ENCODE results near the gene NFE2L1. TPM values are rescaled to one million over a fixed set of nuclear protein-coding genes. Genes with fewer than 3 reads are reported as not detected.
A peak's percentile ranks its signal among the peaks of the same experiment; 100 is the strongest.
"Not testable (repeated sequence)": the region's sequence is repeated elsewhere in the genome, so short reads cannot be mapped to it uniquely, and the experiment has no call there.

The NFE2L1 gene
- total and polyA plus RNA-seq, 4 donors = 87.4 to 148 (median 117) TPM

DNA sequence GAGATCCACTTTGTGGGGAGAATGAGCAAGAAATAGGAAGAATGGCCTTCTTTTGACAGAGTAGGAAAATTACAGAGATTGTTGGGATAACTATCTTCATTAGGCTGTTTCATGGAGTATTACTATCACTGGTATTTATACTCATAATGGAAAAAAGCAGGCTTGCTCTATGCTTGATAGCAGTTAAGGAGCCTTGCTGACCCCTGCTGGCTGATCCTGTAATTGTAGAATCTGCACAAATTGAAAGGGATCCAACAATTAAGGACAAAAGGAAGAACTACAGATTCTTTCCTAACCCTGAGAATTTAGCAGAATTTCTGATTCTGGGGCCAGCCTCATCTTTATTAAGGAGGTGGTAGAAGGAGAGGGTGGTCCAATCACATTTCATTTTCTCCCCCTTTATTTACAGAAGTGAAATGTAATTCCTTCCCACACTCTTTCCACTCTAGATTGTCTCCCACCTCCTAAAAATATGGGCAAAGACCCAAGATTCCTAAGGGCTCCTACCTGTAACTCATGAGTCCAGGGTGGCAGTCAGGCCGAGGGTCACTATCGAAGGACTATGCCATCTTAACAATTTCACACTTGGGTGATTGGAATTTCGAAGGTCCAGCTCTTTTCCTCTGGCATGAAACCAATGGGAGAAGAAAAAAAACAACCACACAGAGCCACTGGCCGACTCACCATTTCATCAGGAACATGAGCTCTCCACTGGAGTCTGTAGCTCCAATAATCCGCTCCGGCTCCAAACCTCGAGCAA is 26.3 kb downstream of the NFE2L1 start:
- Histone ChIP-seq H3K9me3 (ENCODE audit: control insufficient read depth, insufficient read depth, low read length) (no peaks in the 10 kb centered on the region), H3K27ac (ENCODE audit: low read depth, low read length) (peak overlapping the region; percentile 58), H3K4me1 (ENCODE audit: control insufficient read depth, insufficient read depth, low read length) (no peaks in the 10 kb centered on the region), H3K27me3 (ENCODE audit: control insufficient read depth, insufficient read depth, low read length) (no peaks in the 10 kb centered on the region), H3K36me3 (ENCODE audit: control insufficient read depth, insufficient read depth, low read length) (peaks cover 36% of the 10 kb centered on the region), H3K4me3 (ENCODE audit: low read depth, low read length) (no peak overlapping the region)
- 60% methylated on average over 1 of the region's 7 CpGs for WGBS (ENCODE audit: insufficient coverage)
- DNase-seq (ENCODE audit: low read depth in 4 of 6, low spot score in 6 of 6) = peak in 5 of 6 donors; percentile 62 to 94 (median 75)

DNA sequence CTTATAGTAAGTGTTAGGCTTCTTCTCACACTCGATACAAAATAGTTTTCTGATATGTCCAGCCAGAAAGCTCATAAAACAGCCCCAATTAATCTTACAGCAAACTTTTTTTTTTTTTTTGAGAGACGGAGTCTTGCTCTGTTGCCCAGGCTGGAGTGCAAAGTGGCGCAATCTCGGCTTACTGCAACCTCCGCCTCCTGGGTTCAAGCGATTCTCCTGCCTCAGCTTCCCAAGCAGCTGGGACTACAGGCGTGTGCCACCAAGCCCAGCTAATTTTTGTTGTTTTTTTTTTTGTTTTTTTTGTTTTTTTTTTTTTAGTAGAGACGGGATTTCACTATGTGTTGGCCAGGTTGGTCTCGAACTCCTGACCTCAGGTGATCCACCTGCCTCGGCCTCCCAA is 29.0 kb downstream of the NFE2L1 start:
- not testable (repeated sequence) for H3K27ac ChIP-seq (ENCODE audit: low read depth, low read length); DNase-seq (ENCODE audit: low read depth in 4 of 6, low spot score in 6 of 6); H3K9me3 ChIP-seq (ENCODE audit: control insufficient read depth, insufficient read depth, low read length); H3K27me3 ChIP-seq (ENCODE audit: control insufficient read depth, insufficient read depth, low read length); H3K4me1 ChIP-seq (ENCODE audit: control insufficient read depth, insufficient read depth, low read length); H3K4me3 ChIP-seq (ENCODE audit: low read depth, low read length)
- WGBS (ENCODE audit: insufficient coverage) = 93% methylated on average over 3 of the region's 10 CpGs
- peaks cover 29% of the 10 kb centered on the region for H3K36me3 ChIP-seq (ENCODE audit: control insufficient read depth, insufficient read depth, low read length)

DNA sequence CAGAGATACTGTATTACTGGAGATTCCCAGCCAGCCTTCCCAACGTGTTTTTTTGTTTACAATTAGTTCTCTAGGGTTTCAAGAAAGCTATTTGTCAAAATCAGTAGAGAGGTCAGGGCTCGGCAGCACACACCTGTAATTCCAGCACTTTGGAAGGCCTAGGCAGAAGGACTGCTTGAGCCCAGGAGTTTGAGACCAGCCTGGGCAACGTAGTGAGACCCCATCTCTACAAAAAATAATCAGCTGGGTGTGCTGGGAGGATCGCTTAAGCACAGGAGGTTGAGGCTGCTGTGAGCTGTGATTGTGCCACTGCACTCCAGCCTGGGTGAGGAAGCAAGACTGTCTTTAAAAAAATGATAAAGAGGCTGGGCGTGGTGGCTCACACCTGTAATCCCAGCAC is 33.7 kb downstream of the NFE2L1 start:
- WGBS (ENCODE audit: insufficient coverage) = 83% methylated on average over 4 of the region's 5 CpGs
- Histone ChIP-seq H3K36me3 (ENCODE audit: control insufficient read depth, insufficient read depth, low read length) (peaks cover 3% of the 10 kb centered on the region), H3K27ac (ENCODE audit: low read depth, low read length) (no peak overlapping the region), H3K9me3 (ENCODE audit: control insufficient read depth, insufficient read depth, low read length) (no peaks in the 10 kb centered on the region), H3K4me1 (ENCODE audit: control insufficient read depth, insufficient read depth, low read length) (peaks cover 5% of the 10 kb centered on the region), H3K27me3 (ENCODE audit: control insufficient read depth, insufficient read depth, low read length) (no peaks in the 10 kb centered on the region), H3K4me3 (ENCODE audit: low read depth, low read length) (no peak overlapping the region)
- DNase-seq (ENCODE audit: low read depth in 4 of 6, low spot score in 6 of 6) = no peak

DNA sequence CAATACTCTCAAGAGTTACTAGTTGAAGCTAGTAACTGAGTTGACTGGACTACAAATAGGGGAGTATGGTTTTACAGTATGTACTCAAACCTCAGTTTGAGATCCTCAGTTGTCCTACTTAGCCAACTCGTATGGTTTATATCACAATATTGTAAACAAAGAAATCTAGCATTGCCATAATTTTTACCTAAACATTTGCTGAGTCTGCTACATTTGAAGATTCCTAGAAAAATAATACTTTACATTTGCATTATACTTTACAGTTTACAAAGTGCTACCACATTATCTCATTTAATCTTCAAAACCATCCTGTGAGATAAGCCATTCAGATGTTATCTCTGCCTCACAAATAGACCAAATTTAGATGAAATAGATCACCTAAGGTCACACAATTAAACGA is 36.8 kb downstream of the NFE2L1 start:
- Histone ChIP-seq H3K9me3 (ENCODE audit: control insufficient read depth, insufficient read depth, low read length) (no peaks in the 10 kb centered on the region), H3K4me3 (ENCODE audit: low read depth, low read length) (no peak overlapping the region), H3K36me3 (ENCODE audit: control insufficient read depth, insufficient read depth, low read length) (peaks cover 3% of the 10 kb centered on the region), H3K27me3 (ENCODE audit: control insufficient read depth, insufficient read depth, low read length) (no peaks in the 10 kb centered on the region), H3K4me1 (ENCODE audit: control insufficient read depth, insufficient read depth, low read length) (peaks cover 5% of the 10 kb centered on the region), H3K27ac (ENCODE audit: low read depth, low read length) (no peak overlapping the region)
- DNase-seq (ENCODE audit: low read depth in 4 of 6, low spot score in 6 of 6) = no peak
- WGBS (ENCODE audit: insufficient coverage) = no CpG with 5 or more reads among the region's 2 CpGs

DNA sequence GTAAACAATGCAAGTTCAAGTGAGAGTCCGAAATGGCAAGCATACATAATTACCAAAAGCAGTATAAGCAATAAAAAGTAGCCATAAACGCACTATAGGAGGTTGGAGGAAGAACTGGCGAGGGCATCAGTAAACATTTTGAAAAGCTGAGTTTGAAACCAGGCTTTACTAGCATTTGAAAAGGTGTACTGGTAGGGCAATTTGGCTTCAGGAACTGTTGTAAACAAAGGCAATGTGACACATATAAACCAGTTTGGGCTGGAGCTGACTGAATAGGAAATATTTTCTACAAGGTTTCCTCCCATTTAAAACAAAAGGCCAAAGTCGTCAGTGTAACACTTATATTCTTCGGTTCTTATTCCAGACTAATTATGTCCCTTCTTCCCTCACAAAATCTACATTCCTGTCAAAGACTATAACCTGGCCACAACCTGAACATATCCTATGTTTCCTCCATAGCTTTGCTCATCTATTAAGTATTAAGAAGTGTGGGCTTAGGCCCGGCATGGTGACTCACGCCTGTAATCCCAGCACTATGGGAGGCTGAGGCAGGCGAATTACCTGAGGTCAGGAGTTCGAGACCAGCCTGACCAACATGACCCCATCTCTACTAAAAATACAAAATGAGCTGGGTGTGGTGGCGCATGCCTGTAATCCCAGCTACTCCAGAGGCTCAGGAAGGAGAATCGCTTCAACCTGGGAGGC is 45.3 kb downstream of the NFE2L1 start:
- Histone ChIP-seq H3K9me3 (ENCODE audit: control insufficient read depth, insufficient read depth, low read length) (no peaks in the 10 kb centered on the region), H3K36me3 (ENCODE audit: control insufficient read depth, insufficient read depth, low read length) (peaks cover 33% of the 10 kb centered on the region), H3K27me3 (ENCODE audit: control insufficient read depth, insufficient read depth, low read length) (no peaks in the 10 kb centered on the region), H3K4me1 (ENCODE audit: control insufficient read depth, insufficient read depth, low read length) (no peaks in the 10 kb centered on the region), H3K4me3 (ENCODE audit: low read depth, low read length) (no peak overlapping the region), H3K27ac (ENCODE audit: low read depth, low read length) (no peak overlapping the region)
- no peak for DNase-seq (ENCODE audit: low read depth in 4 of 6, low spot score in 6 of 6)
- 83% methylated on average over 7 of the region's 11 CpGs for WGBS (ENCODE audit: insufficient coverage)

DNA sequence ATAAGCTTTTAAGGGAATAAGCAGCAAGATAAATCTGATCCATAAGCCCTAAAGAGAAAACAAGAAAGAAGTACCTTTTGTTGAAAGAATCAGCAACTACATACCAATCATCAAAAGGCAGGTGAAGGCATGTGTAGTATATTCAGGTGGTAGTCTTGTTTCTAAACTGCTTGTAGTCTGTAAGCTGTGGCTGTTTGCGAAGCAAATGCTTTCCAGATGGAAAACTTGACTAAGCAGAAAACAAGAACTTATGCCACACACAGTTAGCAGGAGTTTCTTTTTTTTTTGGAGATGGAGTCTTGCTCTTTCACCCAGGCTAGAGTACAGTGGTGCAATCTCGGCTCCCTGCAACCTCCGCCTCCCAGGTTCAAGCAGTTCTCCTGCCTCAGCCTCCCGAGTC is 47.5 kb downstream of the NFE2L1 start:
- Histone ChIP-seq H3K27me3 (ENCODE audit: control insufficient read depth, insufficient read depth, low read length) (no peaks in the 10 kb centered on the region), H3K4me1 (ENCODE audit: control insufficient read depth, insufficient read depth, low read length) (peaks cover 8% of the 10 kb centered on the region), H3K27ac (ENCODE audit: low read depth, low read length) (no peak overlapping the region), H3K36me3 (ENCODE audit: control insufficient read depth, insufficient read depth, low read length) (peaks cover 30% of the 10 kb centered on the region), H3K9me3 (ENCODE audit: control insufficient read depth, insufficient read depth, low read length) (no peaks in the 10 kb centered on the region), H3K4me3 (ENCODE audit: low read depth, low read length) (no peak overlapping the region)
- no peak for DNase-seq (ENCODE audit: low read depth in 4 of 6, low spot score in 6 of 6)
- WGBS (ENCODE audit: insufficient coverage) = no CpG with 5 or more reads among the region's 4 CpGs

DNA sequence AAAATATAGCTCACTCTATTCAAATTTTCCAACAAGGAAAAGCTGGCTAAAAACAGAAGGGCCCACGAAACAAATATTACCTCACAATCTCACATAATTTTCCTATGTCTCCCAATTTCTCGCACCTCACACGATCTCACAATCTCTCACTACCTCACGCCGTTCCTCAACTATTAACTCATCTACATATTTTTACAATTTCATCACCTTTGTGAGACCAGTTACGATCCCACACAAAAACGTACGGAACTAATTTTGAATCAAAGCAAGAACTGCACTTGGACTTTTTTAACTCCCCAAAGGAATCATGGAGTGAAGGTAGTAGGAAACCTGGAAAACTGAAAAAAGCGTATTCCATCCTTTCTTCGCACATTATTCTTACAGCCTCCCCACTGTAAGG is 52.0 kb downstream of the NFE2L1 start:
- H3K27me3 ChIP-seq (ENCODE audit: control insufficient read depth, insufficient read depth, low read length) = no peaks in the 10 kb centered on the region
- peak overlapping the region; percentile 93 for H3K27ac ChIP-seq (ENCODE audit: low read depth, low read length)
- peak overlapping the region; percentile 80 for H3K4me3 ChIP-seq (ENCODE audit: low read depth, low read length)
- peaks cover 14% of the 10 kb centered on the region for H3K4me1 ChIP-seq (ENCODE audit: control insufficient read depth, insufficient read depth, low read length)
- no peaks in the 10 kb centered on the region for H3K9me3 ChIP-seq (ENCODE audit: control insufficient read depth, insufficient read depth, low read length)
- 26% methylated on average over 5 of the region's 10 CpGs for WGBS (ENCODE audit: insufficient coverage)
- DNase-seq (ENCODE audit: low read depth in 4 of 6, low spot score in 6 of 6) = no peak
- peaks cover 14% of the 10 kb centered on the region for H3K36me3 ChIP-seq (ENCODE audit: control insufficient read depth, insufficient read depth, low read length)

DNA sequence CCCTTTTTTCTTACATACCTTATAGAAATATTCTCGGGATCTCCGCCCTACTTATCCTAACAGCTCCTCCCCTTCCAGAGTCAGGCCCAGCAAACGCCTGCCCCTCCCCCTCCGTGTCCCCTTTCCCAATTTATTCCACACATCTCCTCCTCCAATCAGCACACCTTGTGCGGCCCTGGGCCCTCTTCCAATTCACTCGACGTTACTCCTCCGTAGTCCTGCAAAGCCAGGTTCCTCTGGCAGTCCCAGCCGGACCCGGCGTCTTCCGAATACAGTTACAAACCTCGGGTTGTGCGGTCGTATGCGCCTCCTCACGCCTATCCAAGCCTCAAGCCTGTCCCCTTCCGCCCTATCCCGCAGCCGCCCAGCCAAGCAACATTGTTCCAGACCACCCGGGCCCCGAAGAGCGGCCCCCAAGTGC is 52.4 kb downstream of the NFE2L1 start:
- no peaks in the 10 kb centered on the region for H3K9me3 ChIP-seq (ENCODE audit: control insufficient read depth, insufficient read depth, low read length)
- peak in 3 of 6 donors; percentile 39 to 86 (median 80) for DNase-seq (ENCODE audit: low read depth in 4 of 6, low spot score in 6 of 6)
- peak overlapping the region; percentile 93 for H3K27ac ChIP-seq (ENCODE audit: low read depth, low read length)
- WGBS (ENCODE audit: insufficient coverage) = 0% methylated on average over 23 of the region's 23 CpGs
- H3K4me1 ChIP-seq (ENCODE audit: control insufficient read depth, insufficient read depth, low read length) = peaks cover 14% of the 10 kb centered on the region
- no peaks in the 10 kb centered on the region for H3K27me3 ChIP-seq (ENCODE audit: control insufficient read depth, insufficient read depth, low read length)
- H3K4me3 ChIP-seq (ENCODE audit: low read depth, low read length) = peak overlapping the region; percentile 80
- H3K36me3 ChIP-seq (ENCODE audit: control insufficient read depth, insufficient read depth, low read length) = peaks cover 12% of the 10 kb centered on the region

DNA sequence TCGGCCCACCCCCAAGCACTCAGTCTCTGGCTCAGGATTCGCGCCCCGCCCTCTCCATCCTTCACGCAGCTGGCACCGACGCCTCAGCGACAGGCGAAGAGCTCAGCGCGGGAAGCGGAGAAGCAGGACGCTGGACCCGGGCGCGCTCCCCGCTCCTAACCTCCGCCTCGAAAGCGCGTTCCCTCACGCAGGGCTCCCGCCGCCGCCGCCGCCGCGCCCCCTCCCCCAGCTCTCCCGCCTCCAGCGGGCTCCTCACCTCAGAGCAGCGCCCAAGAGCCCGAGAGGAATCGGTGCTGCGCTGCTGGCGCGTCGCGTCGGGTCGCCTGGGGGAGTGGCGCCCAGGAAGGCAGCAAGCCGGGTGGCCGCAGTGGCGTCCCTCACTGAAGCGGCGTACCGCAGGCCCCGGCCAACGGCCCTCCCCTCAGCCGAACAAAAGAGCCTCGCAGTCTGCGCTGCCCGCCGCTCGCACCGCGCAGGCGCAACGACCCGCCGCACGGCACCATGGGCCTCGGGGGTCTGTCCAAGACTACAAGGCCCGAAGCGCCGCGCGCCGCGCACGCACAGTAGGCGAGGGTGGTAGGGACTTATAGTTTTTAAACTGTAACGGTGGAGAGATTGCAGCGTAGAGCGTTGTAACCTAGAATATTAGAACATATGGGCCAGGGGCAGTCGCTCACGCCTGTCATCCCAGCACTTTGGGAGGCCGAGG is 53.0 kb downstream of the NFE2L1 start, which contains the start of gene CBX1:
Gene CBX1, minus strand, starts transcription at position 467 of the 709 bp plus-strand sequence. CDS start 24,474 bp downstream, outside the sequence.
- Histone ChIP-seq H3K4me1 (ENCODE audit: control insufficient read depth, insufficient read depth, low read length) (peaks cover 14% of the 10 kb centered on the region), H3K9me3 (ENCODE audit: control insufficient read depth, insufficient read depth, low read length) (no peaks in the 10 kb centered on the region), H3K4me3 (ENCODE audit: low read depth, low read length) (peak within 1 kb of the TSS; percentile 80), H3K36me3 (ENCODE audit: control insufficient read depth, insufficient read depth, low read length) (peaks cover 12% of the 10 kb centered on the region), H3K27me3 (ENCODE audit: control insufficient read depth, insufficient read depth, low read length) (no peaks in the 10 kb centered on the region), H3K27ac (ENCODE audit: low read depth, low read length) (peak within 1 kb of the TSS; percentile 93)
- DNase-seq (ENCODE audit: low read depth in 4 of 6, low spot score in 6 of 6) = peak; percentile 87 to 99 (median 94)
- under 1% methylated on average over 78 of the region's 79 CpGs for WGBS (ENCODE audit: insufficient coverage)
